Panc1 (cell line): ENCODE results near the gene ARHGAP8.

Source experiments
- CTCF ChIP-seq: fragments of 450-650 bp; IDR thresholded peaks from 2 replicates; pipeline ENCODE4 v1.5.1; 2017; ENCODE audit warnings: mild to moderate bottlenecking
- POLR2AphosphoS5 ChIP-seq: IDR thresholded peaks from 2 replicates; pipeline ENCODE4 v1.6.1; 2012; ENCODE audit warnings: mild to moderate bottlenecking, low read depth, low read length, moderate library complexity
- REST ChIP-seq, 2 experiments: IDR thresholded peaks; 2 replicates each; pipeline ENCODE4 v1.6.1; 2011 to 2012; ENCODE audit warnings: low read depth in 2 of 2, control low read depth in 1 of 2, low read length in 1 of 2, mild to moderate bottlenecking in 1 of 2, moderate library complexity in 1 of 2; ENCODE audit not compliant: insufficient read depth in 1 of 2
- SIN3A ChIP-seq: IDR thresholded peaks from 2 replicates; pipeline ENCODE4 v1.6.1; 2012; ENCODE audit warnings: low read depth, mild to moderate bottlenecking, low read length, moderate library complexity, borderline replicate concordance; ENCODE audit not compliant: insufficient read depth
- TCF7L2 ChIP-seq: IDR thresholded peaks from 2 replicates; pipeline ENCODE4 v1.6.1; 2011; ENCODE audit warnings: mild to moderate bottlenecking, low read depth, low read length, inconsistent platforms

GRCh38 chr22:44807232-44807631, 54.9 kb downstream of the ARHGAP8 start:
- TF ChIP-seq CTCF (no peak), REST (IDR thresholded peaks at IDR 0.05; ENCODE audit: insufficient read depth in 1 of 2, low read depth in 2 of 2, low read length in 1 of 2) (no peak), POLR2AphosphoS5 (no peak), TCF7L2 (no peak), SIN3A (no peak)
